Activated naive CD8-positive, alpha-beta T cell treated with anti-CD3 and anti-CD28 coated beads, Interleukin-2, amount 10 ng/mL, durations not matched to agents 7 days and 5 days (primary cell): Measurements from ENCODE around the gene PRSS48. TPM values are rescaled to one million over a fixed set of nuclear protein-coding genes. Genes with fewer than 3 reads are reported as not detected.

Experiments
- ATAC-seq: fragments of 150-1000 bp; cut with Tn5 transposase; one replicate; pipeline ENCODE4 v1.10.0; 2021; ENCODE audit warnings: low read depth, moderate library complexity
- POLR2A ChIA-PET: fragments of 350-600 bp; sonication (Branson Sonifier 250); formaldehyde crosslinking; loops from one replicate; lab custom pipeline; 2021; ENCODE audit warnings: antibody characterized with exemption; lab: Charles Lee
- DNase-seq: peaks from one replicate; pipeline ENCODE4 v3.0.0; 2021
- H3K27ac Mint-ChIP-seq: one replicate; pipeline ENCODE4 v1.8.0; 2022; ENCODE audit warnings: mild to moderate bottlenecking, mixed read lengths
- H3K27me3 Mint-ChIP-seq: one replicate; pipeline ENCODE4 v1.8.0; 2022; ENCODE audit warnings: mild to moderate bottlenecking, moderate library complexity, mixed read lengths
- H3K36me3 Mint-ChIP-seq: one replicate; pipeline ENCODE4 v1.8.0; 2021; ENCODE audit warnings: mild to moderate bottlenecking, mixed read lengths
- H3K4me1 Mint-ChIP-seq: one replicate; pipeline ENCODE4 v1.8.0; 2021; ENCODE audit warnings: mixed read lengths
- H3K4me3 Mint-ChIP-seq: one replicate; pipeline ENCODE4 v1.8.0; 2022; ENCODE audit warnings: mild to moderate bottlenecking, moderate library complexity, mixed read lengths
- H3K9me3 Mint-ChIP-seq: one replicate; pipeline ENCODE4 v1.8.0; 2021; ENCODE audit warnings: mixed read lengths
- total RNA-seq, 2 experiments: library from RNA; stranded (reverse); gene quantifications; one replicate each; pipeline ENCODE4 v1.2.3, GENCODE V29; 2021

PRSS48 gene
- total RNA-seq, 2 experiments from 2014 or later: not detected

DNA sequence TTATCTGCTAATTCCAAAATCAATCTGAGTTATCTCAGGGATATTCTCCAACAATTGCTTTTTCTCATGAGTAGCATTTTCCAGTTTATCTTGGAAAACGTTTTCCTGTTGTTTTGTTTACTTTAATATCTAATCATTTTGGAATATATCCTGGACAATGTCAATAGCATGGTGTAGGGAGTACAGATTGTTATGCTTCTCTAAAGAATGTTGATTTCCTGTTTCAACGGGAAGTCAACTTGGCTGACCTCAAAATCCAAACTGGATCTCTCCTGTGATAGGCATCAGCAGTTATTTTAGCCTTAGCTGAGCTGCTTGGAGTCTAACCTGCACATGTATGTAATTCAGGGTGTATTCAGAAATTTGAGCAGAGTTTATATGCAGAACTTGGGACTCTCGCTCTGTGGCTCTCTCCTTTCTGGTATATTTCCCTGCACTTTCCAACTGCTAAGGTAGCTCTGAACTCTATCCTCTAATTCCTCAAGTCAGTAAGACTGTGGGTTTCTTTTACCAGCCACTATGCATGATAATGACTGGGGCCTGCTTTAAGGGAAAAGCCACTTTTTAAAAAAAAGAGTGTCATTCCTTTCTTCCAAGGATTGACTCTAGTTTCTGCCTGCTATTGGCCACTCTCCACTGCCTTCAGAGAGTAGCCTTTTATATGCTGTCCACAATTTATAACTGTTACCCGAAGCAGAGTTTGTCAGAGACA lies 7.7 kb downstream of the PRSS48 start:
- Mint-ChIP-seq H3K4me3 (no peak overlapping the region), H3K36me3 (no peaks in the 10 kb centered on the region), H3K27ac (no peak overlapping the region), H3K4me1 (peaks cover 1% of the 10 kb centered on the region), H3K27me3 (peaks cover 18% of the 10 kb centered on the region), H3K9me3 (peaks cover 1% of the 10 kb centered on the region)
- DNase-seq: no peak
- POLR2A ChIA-PET: no interaction called here
- no peak for ATAC-seq

GRCh38 chr4:151287409-151287808 lies 10.4 kb downstream of the PRSS48 start:
- DNase-seq (no peak), ATAC-seq (no peak)
- H3K4me1 Mint-ChIP-seq: no peaks in the 10 kb centered on the region
- peaks cover 1% of the 10 kb centered on the region for H3K9me3 Mint-ChIP-seq
- H3K27me3 Mint-ChIP-seq: peaks cover 8% of the 10 kb centered on the region
- H3K27ac Mint-ChIP-seq: no peak overlapping the region
- no peaks in the 10 kb centered on the region for H3K36me3 Mint-ChIP-seq
- no peak overlapping the region for H3K4me3 Mint-ChIP-seq
- POLR2A ChIA-PET: no interaction called here

GRCh38 chr4:151291485-151291884 lies 14.5 kb downstream of the PRSS48 start:
- POLR2A ChIA-PET: no interaction called here
- H3K27ac Mint-ChIP-seq: no peak overlapping the region
- ATAC-seq (no peak), DNase-seq (no peak)
- H3K9me3 Mint-ChIP-seq: no peaks in the 10 kb centered on the region
- H3K36me3 Mint-ChIP-seq: no peaks in the 10 kb centered on the region
- no peaks in the 10 kb centered on the region for H3K4me1 Mint-ChIP-seq
- H3K4me3 Mint-ChIP-seq: no peak overlapping the region
- no peaks in the 10 kb centered on the region for H3K27me3 Mint-ChIP-seq

GRCh38 chr4:151292038-151292437 lies 15.1 kb downstream of the PRSS48 start:
- Mint-ChIP-seq H3K27me3 (no peaks in the 10 kb centered on the region), H3K4me3 (no peak overlapping the region), H3K36me3 (no peaks in the 10 kb centered on the region), H3K9me3 (no peaks in the 10 kb centered on the region), H3K27ac (no peak overlapping the region), H3K4me1 (no peaks in the 10 kb centered on the region)
- DNase-seq: no peak
- POLR2A ChIA-PET: no interaction called here
- ATAC-seq: no peak

DNA sequence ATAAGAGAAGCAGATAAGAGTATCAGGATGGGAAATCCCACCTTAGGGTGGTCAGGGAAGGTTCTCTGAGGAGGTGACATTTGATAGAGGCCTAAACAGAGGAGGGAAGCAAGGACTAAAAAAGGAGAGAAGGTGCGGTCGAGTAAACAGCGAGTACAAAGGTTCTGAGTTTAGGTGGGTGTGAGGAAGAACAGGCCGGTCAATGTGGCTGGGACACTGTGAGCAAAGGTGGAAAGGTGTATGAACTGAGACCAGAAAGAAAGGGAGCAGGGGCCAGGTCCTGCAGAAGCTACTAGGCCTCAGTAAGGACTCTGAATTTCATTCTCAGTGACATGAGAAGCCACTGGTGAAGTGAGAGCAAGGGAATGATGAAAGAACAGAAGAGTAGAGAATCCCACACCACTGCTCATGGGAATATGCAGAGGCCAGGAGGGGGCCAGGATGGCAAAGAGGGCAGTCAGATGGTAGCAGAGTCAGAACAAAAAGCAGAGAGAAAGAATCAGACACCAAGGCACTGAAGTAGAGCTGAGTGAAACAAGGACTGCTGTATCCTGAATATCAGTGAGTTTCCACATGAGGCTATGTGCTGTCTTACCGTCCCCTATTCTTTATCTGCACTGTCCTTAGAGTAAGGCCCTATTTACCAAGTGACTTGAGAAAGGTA lies 18.0 kb downstream of the PRSS48 start:
- no peak for DNase-seq
- POLR2A ChIA-PET: no interaction called here
- ATAC-seq: no peak
- no peaks in the 10 kb centered on the region for H3K27me3 Mint-ChIP-seq
- no peaks in the 10 kb centered on the region for H3K36me3 Mint-ChIP-seq
- no peaks in the 10 kb centered on the region for H3K4me1 Mint-ChIP-seq
- no peak overlapping the region for H3K27ac Mint-ChIP-seq
- no peak overlapping the region for H3K4me3 Mint-ChIP-seq
- H3K9me3 Mint-ChIP-seq: no peaks in the 10 kb centered on the region

DNA sequence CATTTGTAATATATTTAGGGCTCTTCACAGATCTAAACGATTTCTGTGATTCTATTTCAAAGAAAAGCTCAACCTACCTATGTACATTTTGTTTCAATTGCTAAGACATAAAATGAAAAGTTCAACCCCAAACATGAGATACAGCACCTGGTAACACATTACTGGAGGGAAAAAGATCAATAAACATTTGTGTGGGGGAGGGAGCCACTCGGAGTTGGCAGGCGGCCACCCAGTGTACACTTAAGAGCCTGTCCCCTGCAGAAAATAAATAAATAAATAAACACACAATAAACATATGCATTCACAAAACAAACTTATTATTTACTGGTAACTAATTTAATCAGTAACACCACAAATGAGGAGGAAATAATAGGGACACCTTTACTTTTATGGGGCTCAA lies 19.3 kb downstream of the PRSS48 start:
- H3K27ac Mint-ChIP-seq: no peak overlapping the region
- DNase-seq: no peak
- no peaks in the 10 kb centered on the region for H3K36me3 Mint-ChIP-seq
- H3K4me1 Mint-ChIP-seq: no peaks in the 10 kb centered on the region
- no peak for ATAC-seq
- no peak overlapping the region for H3K4me3 Mint-ChIP-seq
- POLR2A ChIA-PET: no interaction called here
- H3K9me3 Mint-ChIP-seq: no peaks in the 10 kb centered on the region
- no peaks in the 10 kb centered on the region for H3K27me3 Mint-ChIP-seq

- no peak overlapping the region for H3K4me3 Mint-ChIP-seq
- POLR2A ChIA-PET: no interaction called here
- H3K9me3 Mint-ChIP-seq: peaks cover 2% of the 10 kb centered on the region
- DNase-seq: no peak
- peaks cover 2% of the 10 kb centered on the region for H3K36me3 Mint-ChIP-seq
- H3K27me3 Mint-ChIP-seq: no peaks in the 10 kb centered on the region
- H3K27ac Mint-ChIP-seq: no peak overlapping the region
- no peaks in the 10 kb centered on the region for H3K4me1 Mint-ChIP-seq
- no peak for ATAC-seq
Observed at GRCh38 chr4:151297170-151297569, 20.2 kb downstream of the PRSS48 start.

DNA sequence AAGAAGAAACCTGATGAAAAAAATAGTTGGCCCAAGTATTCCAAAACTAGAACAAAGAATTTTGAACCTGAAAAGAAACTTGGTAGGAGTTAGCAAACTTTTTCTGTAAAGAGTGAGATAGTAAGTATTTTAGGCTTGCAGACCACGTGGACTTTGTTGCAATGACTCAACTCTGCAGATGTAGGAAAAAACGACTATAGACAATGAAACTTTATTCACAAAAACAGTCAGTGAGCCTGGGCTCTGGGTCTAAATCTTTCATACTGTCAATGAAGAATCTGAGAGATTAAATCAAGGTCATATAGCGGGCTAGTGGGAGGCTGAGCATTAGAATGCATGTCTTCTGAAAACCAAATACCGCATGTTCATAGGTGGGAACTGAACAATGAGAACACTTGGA lies 25.5 kb downstream of the PRSS48 start:
- DNase-seq (no peak), ATAC-seq (no peak)
- peaks cover 2% of the 10 kb centered on the region for H3K27me3 Mint-ChIP-seq
- H3K27ac Mint-ChIP-seq: no peak overlapping the region
- POLR2A ChIA-PET: no interaction called here
- H3K36me3 Mint-ChIP-seq: peaks cover 2% of the 10 kb centered on the region
- no peaks in the 10 kb centered on the region for H3K4me1 Mint-ChIP-seq
- no peak overlapping the region for H3K4me3 Mint-ChIP-seq
- H3K9me3 Mint-ChIP-seq: peaks cover 2% of the 10 kb centered on the region

- DNase-seq (no peak), ATAC-seq (no peak)
- peaks cover 2% of the 10 kb centered on the region for H3K9me3 Mint-ChIP-seq
- H3K27ac Mint-ChIP-seq: no peak overlapping the region
- H3K27me3 Mint-ChIP-seq: peaks cover 2% of the 10 kb centered on the region
- no peaks in the 10 kb centered on the region for H3K4me1 Mint-ChIP-seq
- no peak overlapping the region for H3K4me3 Mint-ChIP-seq
- H3K36me3 Mint-ChIP-seq: peaks cover 2% of the 10 kb centered on the region
- POLR2A ChIA-PET: no interaction called here
Observed at GRCh38 chr4:151304226-151304625, 27.3 kb downstream of the PRSS48 start.

GRCh38 chr4:151304755-151305154 lies 27.8 kb downstream of the PRSS48 start:
- Mint-ChIP-seq H3K4me3 (no peak overlapping the region), H3K27ac (no peak overlapping the region), H3K27me3 (peaks cover 2% of the 10 kb centered on the region), H3K9me3 (peaks cover 2% of the 10 kb centered on the region), H3K36me3 (peaks cover 2% of the 10 kb centered on the region), H3K4me1 (no peaks in the 10 kb centered on the region)
- DNase-seq (no peak), ATAC-seq (no peak)
- POLR2A ChIA-PET: no interaction called here

- Mint-ChIP-seq H3K27ac (no peak overlapping the region), H3K36me3 (no peaks in the 10 kb centered on the region), H3K9me3 (no peaks in the 10 kb centered on the region), H3K4me1 (no peaks in the 10 kb centered on the region), H3K27me3 (no peaks in the 10 kb centered on the region), H3K4me3 (no peak overlapping the region)
- ATAC-seq: no peak
- POLR2A ChIA-PET: no interaction called here
- DNase-seq: no peak
Observed at GRCh38 chr4:151310124-151310728, 33.3 kb downstream of the PRSS48 start.

GRCh38 chr4:151313306-151314009 lies 36.5 kb downstream of the PRSS48 start:
- ATAC-seq: no peak
- Mint-ChIP-seq H3K27me3 (no peaks in the 10 kb centered on the region), H3K4me1 (no peaks in the 10 kb centered on the region), H3K36me3 (no peaks in the 10 kb centered on the region), H3K9me3 (no peaks in the 10 kb centered on the region), H3K4me3 (no peak overlapping the region), H3K27ac (no peak overlapping the region)
- DNase-seq: no peak
- POLR2A ChIA-PET: no interaction called here

GRCh38 chr4:151314010-151314355 lies 37.0 kb downstream of the PRSS48 start:
- POLR2A ChIA-PET: no interaction called here
- no peak for ATAC-seq
- Mint-ChIP-seq H3K4me1 (no peaks in the 10 kb centered on the region), H3K4me3 (no peak overlapping the region), H3K27ac (no peak overlapping the region), H3K36me3 (no peaks in the 10 kb centered on the region), H3K27me3 (no peaks in the 10 kb centered on the region), H3K9me3 (no peaks in the 10 kb centered on the region)
- no peak for DNase-seq
